HEK293T (cell line): ENCODE results near the gene NUDT19.

Experiments
- CTBP1 ChIP-seq: fragments of 450-650 bp; IDR thresholded peaks from 2 replicates; pipeline ENCODE4 v1.6.1; 2016; ENCODE audit warnings: borderline replicate concordance
- FOXK2 ChIP-seq: fragments of 450-650 bp; IDR thresholded peaks from 2 replicates; pipeline ENCODE4 v1.6.1; 2016; ENCODE audit warnings: mild to moderate bottlenecking
- HDGF ChIP-seq: fragments of 450-650 bp; IDR thresholded peaks from 2 replicates; pipeline ENCODE4 v1.6.1; 2017; ENCODE audit warnings: antibody characterized with exemption, borderline replicate concordance
- LEF1 ChIP-seq: fragments of 450-650 bp; IDR thresholded peaks from 2 replicates; pipeline ENCODE4 v1.6.1; 2017; ENCODE audit warnings: mild to moderate bottlenecking, borderline replicate concordance
- NFRKB ChIP-seq: fragments of 450-650 bp; IDR thresholded peaks from 2 replicates; pipeline ENCODE4 v1.6.1; 2016; ENCODE audit warnings: mild to moderate bottlenecking, moderate library complexity
- SP1 ChIP-seq: fragments of 450-650 bp; IDR thresholded peaks from 2 replicates; pipeline ENCODE4 v1.6.1; 2017
- SUZ12 ChIP-seq: fragments of 450-650 bp; IDR thresholded peaks from 2 replicates; pipeline ENCODE4 v1.6.1; 2016; ENCODE audit warnings: mild to moderate bottlenecking
- ZNF384 ChIP-seq: fragments of 450-650 bp; IDR thresholded peaks from 2 replicates; pipeline ENCODE4 v1.6.1; 2016
- TF ChIP-seq, protein P1 (sequence below): fragments of 450-650 bp; IDR thresholded peaks from 2 replicates; pipeline ENCODE4 v1.6.1; 2016

- TF ChIP-seq ZNF384 (no peak), CTBP1 (no peak), LEF1 (no peak), FOXK2 (no peak), HDGF (no peak), NFRKB (no peak), SP1 (no peak), SUZ12 (no peak)
- TF ChIP-seq, protein P1, sequence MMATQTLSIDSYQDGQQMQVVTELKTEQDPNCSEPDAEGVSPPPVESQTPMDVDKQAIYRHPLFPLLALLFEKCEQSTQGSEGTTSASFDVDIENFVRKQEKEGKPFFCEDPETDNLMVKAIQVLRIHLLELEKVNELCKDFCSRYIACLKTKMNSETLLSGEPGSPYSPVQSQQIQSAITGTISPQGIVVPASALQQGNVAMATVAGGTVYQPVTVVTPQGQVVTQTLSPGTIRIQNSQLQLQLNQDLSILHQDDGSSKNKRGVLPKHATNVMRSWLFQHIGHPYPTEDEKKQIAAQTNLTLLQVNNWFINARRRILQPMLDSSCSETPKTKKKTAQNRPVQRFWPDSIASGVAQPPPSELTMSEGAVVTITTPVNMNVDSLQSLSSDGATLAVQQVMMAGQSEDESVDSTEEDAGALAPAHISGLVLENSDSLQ: no peak
These were observed 29.3 kb downstream of the NUDT19 start for GRCh38 chr19:32720936-32721250.
